DMS53 treated with DMSO at 0.1 percent for 48 hours (cell line): ENCODE measurements around the gene LCE3C.
"Not testable (repeated sequence)": the region's sequence is repeated elsewhere in the genome, so short reads cannot be mapped to it uniquely, and the experiment has no call there.

ENCODE experiments used
- DNase-seq: peaks from one replicate; lab custom pipeline; 2025; ENCODE audit not compliant: unreplicated experiment; lab: John Stamatoyannopoulos, UW

The LCE3C gene

GRCh38 chr1:152599934-152600333, at the start of gene LCE3C:
LCE3C (plus strand) TSS chr1:152600234; CDS start chr1:152600732, 498 bp downstream.
- no peak for DNase-seq

GRCh38 chr1:152565115-152565514, 34.9 kb upstream of the LCE3C start:
- no peak for DNase-seq

- DNase-seq = no peak
Measured at GRCh38 chr1:152565535-152566215, 34.4 kb upstream of the LCE3C start.

GRCh38 chr1:152566681-152567080, 33.4 kb upstream of the LCE3C start, which contains the start of gene LCE3E:
LCE3E (minus strand) TSS chr1:152566780; CDS start chr1:152566208, 572 bp downstream.
- no peak for DNase-seq

- no peak for DNase-seq
Measured at GRCh38 chr1:152577168-152577567, 22.9 kb upstream of the LCE3C start.

- not testable (repeated sequence) for DNase-seq
Measured at GRCh38 chr1:152579526-152579925, 20.5 kb upstream of the LCE3C start.

GRCh38 chr1:152580433-152580832, 19.6 kb upstream of the LCE3C start, which contains the start of gene LCE3D:
LCE3D (minus strand) TSS chr1:152580516; CDS start chr1:152579936, 580 bp downstream.
- no peak for DNase-seq

- DNase-seq = no peak
Measured at GRCh38 chr1:152582647-152583046, 17.4 kb upstream of the LCE3C start.

GRCh38 chr1:152585586-152585985, 14.4 kb upstream of the LCE3C start:
- DNase-seq = no peak

GRCh38 chr1:152596986-152597385, 3.0 kb upstream of the LCE3C start:
- no peak for DNase-seq

GRCh38 chr1:152613511-152613910, 13.5 kb downstream of the LCE3C start, which contains the start of gene LCE3B:
LCE3B (plus strand) TSS chr1:152613811; CDS start chr1:152613811, 0 bp downstream.
- no peak for DNase-seq

GRCh38 chr1:152621993-152622392, 22.0 kb downstream of the LCE3C start:
- DNase-seq = no peak

GRCh38 chr1:152622803-152623202, 22.8 kb downstream of the LCE3C start, which contains the start of gene LCE3A:
LCE3A (minus strand) TSS chr1:152623103; CDS start chr1:152623103, 0 bp downstream.
- DNase-seq = no peak

GRCh38 chr1:152623203-152623844, 23.3 kb downstream of the LCE3C start:
- DNase-seq = no peak

- no peak for DNase-seq
Measured at GRCh38 chr1:152626744-152627143, 26.7 kb downstream of the LCE3C start.

- DNase-seq = no peak
Measured at GRCh38 chr1:152630596-152630995, 30.6 kb downstream of the LCE3C start.

- DNase-seq = no peak
Measured at GRCh38 chr1:152640351-152640750, 40.3 kb downstream of the LCE3C start.

- DNase-seq = no peak
Measured at GRCh38 chr1:152643945-152644344, 43.9 kb downstream of the LCE3C start.

- no peak for DNase-seq
Measured at GRCh38 chr1:152645146-152645545, 45.1 kb downstream of the LCE3C start.

- DNase-seq = no peak
Measured at GRCh38 chr1:152646656-152647055, 46.6 kb downstream of the LCE3C start.
